ENCODE measurements around the gene MAIP1.

The MAIP1 gene

DNA sequence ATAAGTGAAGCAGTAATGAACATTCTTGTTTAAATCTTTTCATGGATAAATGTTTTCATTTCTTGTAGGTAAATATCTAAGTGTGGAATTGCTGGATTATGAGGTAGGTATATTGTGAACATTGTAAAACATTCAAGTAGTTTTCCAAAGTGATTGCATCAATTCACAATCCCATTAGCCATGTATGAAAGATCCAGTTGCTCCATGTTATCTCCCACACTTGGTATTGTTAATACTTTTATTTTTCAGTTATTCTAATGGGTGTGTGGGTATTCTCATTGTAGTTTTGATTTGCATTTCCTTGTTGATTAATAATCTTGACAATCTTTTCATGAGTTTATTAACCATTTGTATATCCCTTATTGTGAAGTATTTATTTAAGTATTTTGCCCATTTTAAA, 50.3 kb downstream of the MAIP1 start:
- H3K36me3 ChIP-seq: no peaks in the 10 kb centered on the region
- no peak overlapping the region for H3K4me3 ChIP-seq (ENCODE audit: low read depth, low read length)
- no peak for DNase-seq
- H3K27ac ChIP-seq: no peak overlapping the region
- no peaks in the 10 kb centered on the region for H3K9me3 ChIP-seq (ENCODE audit: severe bottlenecking)
- TF ChIP-seq CTCF (IDR thresholded peaks at IDR 0.05; ENCODE audit: low read depth, low read length): no peak
- no peaks in the 10 kb centered on the region for H3K27me3 ChIP-seq (ENCODE audit: insufficient read depth, low read depth, severe bottlenecking)

DNA sequence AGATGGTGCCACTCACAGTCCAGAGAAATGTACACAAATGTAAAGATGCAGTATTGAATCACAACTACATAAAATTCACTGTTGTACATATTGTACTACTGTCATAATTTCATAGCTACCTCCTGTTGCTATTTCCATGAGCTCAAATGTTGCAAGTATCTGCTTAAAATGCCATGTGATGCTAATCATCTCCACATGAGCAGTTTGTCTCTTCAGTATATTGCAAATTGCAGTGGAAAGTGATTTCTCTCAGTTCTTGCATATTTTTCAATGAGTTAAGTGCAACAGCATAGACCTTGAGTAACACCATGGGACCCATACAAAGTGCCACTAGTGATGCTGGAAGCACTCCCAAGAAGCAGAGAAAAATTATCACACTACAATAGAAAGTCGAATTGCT, 51.9 kb downstream of the MAIP1 start:
- H3K9me3 ChIP-seq (ENCODE audit: severe bottlenecking): no peaks in the 10 kb centered on the region
- H3K27me3 ChIP-seq (ENCODE audit: insufficient read depth, low read depth, severe bottlenecking): no peaks in the 10 kb centered on the region
- no peak overlapping the region for H3K4me3 ChIP-seq (ENCODE audit: low read depth, low read length)
- no peak for DNase-seq
- H3K36me3 ChIP-seq: no peaks in the 10 kb centered on the region
- no peak overlapping the region for H3K27ac ChIP-seq
- no peak for TF ChIP-seq CTCF (IDR thresholded peaks at IDR 0.05; ENCODE audit: low read depth, low read length)

DNA sequence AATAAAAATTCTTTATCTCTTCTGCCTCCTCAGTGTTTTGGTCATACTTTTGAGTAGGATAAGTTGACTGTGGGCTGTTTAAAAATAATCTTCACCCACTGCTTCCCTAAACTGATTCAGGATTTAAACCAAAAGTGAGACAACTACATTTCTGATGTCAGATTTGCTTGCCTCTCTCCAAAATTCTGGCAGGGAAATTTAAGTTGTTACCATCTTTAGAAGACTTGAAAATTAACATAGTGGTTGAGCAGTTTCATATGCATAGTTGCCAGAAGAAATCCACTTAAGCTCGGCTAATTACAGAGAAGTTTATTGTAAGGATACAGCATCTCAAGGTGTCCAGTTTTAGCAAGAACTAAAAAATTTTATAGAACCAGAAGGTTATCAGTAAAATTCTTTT, 57.0 kb downstream of the MAIP1 start:
- TF ChIP-seq CTCF (IDR thresholded peaks at IDR 0.05; ENCODE audit: low read depth, low read length): no peak
- no peak overlapping the region for H3K27ac ChIP-seq
- H3K9me3 ChIP-seq (ENCODE audit: severe bottlenecking): no peaks in the 10 kb centered on the region
- no peak overlapping the region for H3K4me3 ChIP-seq (ENCODE audit: low read depth, low read length)
- no peaks in the 10 kb centered on the region for H3K27me3 ChIP-seq (ENCODE audit: insufficient read depth, low read depth, severe bottlenecking)
- no peaks in the 10 kb centered on the region for H3K36me3 ChIP-seq
- no peak for DNase-seq
